Stimulated activated CD8-positive, alpha-beta memory T cell treated with anti-CD3 and anti-CD28 coated beads, Interleukin-15, amount 100 ng/mL, for 4 hours (primary cell): ENCODE measurements around the gene STK38L.
"Not testable (repeated sequence)": the region's sequence is repeated elsewhere in the genome, so short reads cannot be mapped to it uniquely, and the experiment has no call there.

Source experiments
- DNase-seq, 2 donors: peaks; one replicate each; pipeline ENCODE4 v3.0.0-alpha.2; 2020; ENCODE audit warnings: low read depth in 2 of 2

STK38L gene

GRCh38 chr12:27226407-27226929 lies 17.6 kb upstream of the STK38L start:
- DNase-seq: no peak

GRCh38 chr12:27229367-27229766 lies 14.7 kb upstream of the STK38L start:
- DNase-seq: no peak

- not testable (repeated sequence) for DNase-seq
Measured at GRCh38 chr12:27231374-27231773, 12.7 kb upstream of the STK38L start.

- DNase-seq: no peak
Measured at GRCh38 chr12:27233814-27234213, 10.3 kb upstream of the STK38L start.

GRCh38 chr12:27236498-27236897 lies 7.6 kb upstream of the STK38L start:
- no peak for DNase-seq

- DNase-seq: no peak
Measured at GRCh38 chr12:27237790-27238771, 6.0 kb upstream of the STK38L start.

- no peak for DNase-seq
Measured at GRCh38 chr12:27243006-27243405, 1.1 kb upstream of the STK38L start.

GRCh38 chr12:27244689-27245488 lies 803 bp downstream of the STK38L start:
- DNase-seq: no peak

GRCh38 chr12:27246141-27246540 lies 2.1 kb downstream of the STK38L start:
- DNase-seq: no peak

GRCh38 chr12:27246774-27247173 lies 2.7 kb downstream of the STK38L start:
- DNase-seq: no peak

- DNase-seq: no peak
Measured at GRCh38 chr12:27252934-27253333, 8.8 kb downstream of the STK38L start.

- no peak for DNase-seq
Measured at GRCh38 chr12:27253347-27253746, 9.3 kb downstream of the STK38L start.

GRCh38 chr12:27255806-27256205 lies 11.7 kb downstream of the STK38L start:
- no peak for DNase-seq

- DNase-seq: no peak
Measured at GRCh38 chr12:27257104-27257843, 13.2 kb downstream of the STK38L start.

GRCh38 chr12:27260746-27261145 lies 16.7 kb downstream of the STK38L start:
- no peak for DNase-seq

- no peak for DNase-seq
Measured at GRCh38 chr12:27261866-27262265, 17.8 kb downstream of the STK38L start.

GRCh38 chr12:27270148-27270547 lies 26.1 kb downstream of the STK38L start:
- no peak for DNase-seq

- DNase-seq: no peak
Measured at GRCh38 chr12:27271206-27271605, 27.1 kb downstream of the STK38L start.

- DNase-seq: no peak
Measured at GRCh38 chr12:27272373-27273028, 28.4 kb downstream of the STK38L start.

GRCh38 chr12:27273114-27273513 lies 29.0 kb downstream of the STK38L start:
- no peak for DNase-seq

- no peak for DNase-seq
Measured at GRCh38 chr12:27274706-27275105, 30.6 kb downstream of the STK38L start.
